ENCODE data around the gene SORCS2.

DNA sequence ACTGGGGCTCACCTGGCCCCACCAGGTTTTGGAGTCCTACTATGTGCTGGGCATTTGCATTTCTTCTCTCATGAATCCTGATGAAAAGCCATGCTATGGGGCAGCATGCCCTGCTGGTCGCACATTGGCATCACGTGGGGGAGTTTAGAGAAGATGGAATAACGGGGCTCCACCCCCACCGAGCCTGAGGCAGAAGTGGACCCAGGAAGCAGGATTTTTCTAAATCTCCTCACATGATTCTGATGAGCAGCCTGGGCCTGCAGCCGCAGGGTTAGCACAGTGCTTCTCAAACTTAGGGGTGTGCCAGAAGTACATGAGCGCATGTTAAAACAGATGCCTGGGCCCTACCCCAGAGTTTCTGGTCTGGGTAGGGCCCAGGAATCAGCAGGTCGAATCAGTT, 4.6 kb upstream of the SORCS2 start:
- TF ChIP-seq NFYB (CRISPR knock-in tag; IDR thresholded peaks at IDR 0.05): no peak
- no peak for TF ChIP-seq RAD21 (CRISPR knock-in tag; IDR thresholded peaks at IDR 0.05)
- TF ChIP-seq POLR2AphosphoS5 (IDR thresholded peaks at IDR 0.05; ENCODE audit: low read depth, low read length): no peak
- no peak for TF ChIP-seq HCFC1 (IDR thresholded peaks at IDR 0.05; ENCODE audit: low read depth, low read length)
